Measurements from ENCODE around the gene RPIA. TPM values are rescaled to one million over a fixed set of nuclear protein-coding genes. Genes with fewer than 3 reads are reported as not detected.

The RPIA gene
- 10 to 100 TPM; 34.0 to 34.5 TPM for total RNA-seq

GRCh38 chr2:88691339-88692183 lies at the start of gene RPIA:
RPIA (plus strand) TSS chr2:88691673; CDS start chr2:88691699, 26 bp downstream.

Other genes starting within 250 kb of the RPIA start
- gene FOXI3, start 239.0 kb upstream of the RPIA start, total RNA-seq = not detected
- 10 to 100 TPM; 23.4 to 24.0 TPM for gene EIF2AK3, start 64.2 kb upstream of the RPIA start, total RNA-seq

Data from activated naive CD4-positive, alpha-beta T cell treated with anti-CD3 and anti-CD28 coated beads, Interleukin-2, amount 10 ng/mL, durations not matched to agents 5 hours and 36 hours (primary cell).